HG03460 (cell line): ENCODE results near the gene MRPL28.
A peak's percentile ranks its signal among the peaks of the same experiment; 100 is the strongest.
"Not testable (repeated sequence)": the region's sequence is repeated elsewhere in the genome, so short reads cannot be mapped to it uniquely, and the experiment has no call there.

Experiments
- ATAC-seq: cut with Tn5 transposase; IDR thresholded peaks from one replicate; pipeline ENCODE4 v1.9.1; 2021; ENCODE audit not compliant: unreplicated experiment

Gene MRPL28

GRCh38 chr16:373848-374615, 3.7 kb upstream of the MRPL28 start:
- no peak for ATAC-seq

- ATAC-seq: no peak
These were observed 2.8 kb upstream of the MRPL28 start for GRCh38 chr16:373020-373598.

- ATAC-seq: no peak
These were observed 2.1 kb upstream of the MRPL28 start for GRCh38 chr16:372302-372983.

- ATAC-seq: no peak
These were observed 1.4 kb upstream of the MRPL28 start for GRCh38 chr16:371515-372301.

- no peak for ATAC-seq
These were observed 709 bp upstream of the MRPL28 start for GRCh38 chr16:370979-371514.

GRCh38 chr16:369866-370436, 387 bp downstream of the MRPL28 start:
- ATAC-seq: no peak

GRCh38 chr16:369275-369865, 968 bp downstream of the MRPL28 start:
- ATAC-seq: no peak

- no peak for ATAC-seq
These were observed 1.8 kb downstream of the MRPL28 start for GRCh38 chr16:368388-369158.

- no peak for ATAC-seq
These were observed 2.9 kb downstream of the MRPL28 start for GRCh38 chr16:367333-367903.

GRCh38 chr16:366476-366875, 3.9 kb downstream of the MRPL28 start:
- ATAC-seq: no peak

GRCh38 chr16:364595-365491, 5.5 kb downstream of the MRPL28 start:
- ATAC-seq: no peak

GRCh38 chr16:363766-364490, 6.4 kb downstream of the MRPL28 start:
- no peak for ATAC-seq

- ATAC-seq: no peak
These were observed 7.1 kb downstream of the MRPL28 start for GRCh38 chr16:363110-363765.

- not testable (repeated sequence) for ATAC-seq
These were observed 7.7 kb downstream of the MRPL28 start for GRCh38 chr16:362702-362999.

- ATAC-seq: peak; percentile 66
These were observed 8.3 kb downstream of the MRPL28 start for GRCh38 chr16:361872-362701.

- no peak for ATAC-seq
These were observed 8.9 kb downstream of the MRPL28 start for GRCh38 chr16:361341-361871.
